Stimulated activated CD4-positive, alpha-beta T cell treated with anti-CD3 and anti-CD28 coated beads, TNF-alpha, amount 100 ng/mL, for 1 hour (primary cell): ENCODE measurements around the gene PFDN1.
"Not testable (repeated sequence)": the region's sequence is repeated elsewhere in the genome, so short reads cannot be mapped to it uniquely, and the experiment has no call there.

Source experiments
- DNase-seq, 3 donors: peaks; one replicate each; pipeline ENCODE4 v3.0.0-alpha.2; 2020; ENCODE audit warnings: low read depth in 3 of 3, low spot score in 1 of 3

PFDN1 gene

GRCh38 chr5:140217299-140218026 lies 85.4 kb downstream of the PFDN1 start:
- no peak for DNase-seq

GRCh38 chr5:140216478-140217074 lies 86.3 kb downstream of the PFDN1 start:
- no peak for DNase-seq

GRCh38 chr5:140215276-140215675 lies 87.6 kb downstream of the PFDN1 start:
- no peak for DNase-seq

- DNase-seq, result no peak
These were observed 88.1 kb downstream of the PFDN1 start for GRCh38 chr5:140214831-140215230.

GRCh38 chr5:140213370-140213983 lies 89.4 kb downstream of the PFDN1 start:
- no peak for DNase-seq

GRCh38 chr5:140208065-140208464 lies 94.8 kb downstream of the PFDN1 start:
- no peak for DNase-seq

GRCh38 chr5:140207250-140207964 lies 95.5 kb downstream of the PFDN1 start:
- DNase-seq, result no peak

GRCh38 chr5:140205952-140206351 lies 96.9 kb downstream of the PFDN1 start:
- no peak for DNase-seq

GRCh38 chr5:140205216-140205615 lies 97.7 kb downstream of the PFDN1 start:
- DNase-seq, result no peak

- DNase-seq, result no peak
These were observed 100.3 kb downstream of the PFDN1 start for GRCh38 chr5:140202610-140203009.

- no peak for DNase-seq
These were observed 100.8 kb downstream of the PFDN1 start for GRCh38 chr5:140202078-140202477.

- DNase-seq, result not testable (repeated sequence)
These were observed 104.0 kb downstream of the PFDN1 start for GRCh38 chr5:140198915-140199314.

- no peak for DNase-seq
These were observed 105.9 kb downstream of the PFDN1 start for GRCh38 chr5:140197023-140197422.

GRCh38 chr5:140196115-140196814 lies 106.6 kb downstream of the PFDN1 start:
- no peak for DNase-seq
